ENCODE data around the gene BATF. TPM values are rescaled to one million over a fixed set of nuclear protein-coding genes. Genes with fewer than 3 reads are reported as not detected.
A peak's percentile ranks its signal among the peaks of the same experiment; 100 is the strongest.

BATF gene
- total and polyA plus RNA-seq, 2 experiments from 2014 or later, result not detected

- Histone ChIP-seq H3K27me3 (ENCODE audit: insufficient read depth) (no peaks in the 10 kb centered on the region), H4K20me1 (replicated peaks; ENCODE audit: insufficient read depth) (no peaks in the 10 kb centered on the region), H3K79me2 (replicated peaks; ENCODE audit: insufficient read depth) (no peaks in the 10 kb centered on the region), H3K36me3 (ENCODE audit: insufficient read depth) (no peaks in the 10 kb centered on the region), H3K4me1 (ENCODE audit: insufficient read depth) (no peaks in the 10 kb centered on the region), H3F3A (replicated peaks; ENCODE audit: low read depth) (no peaks in the 10 kb centered on the region), H2AFZ (peak overlapping the region; percentile 67), H3K27ac (ENCODE audit: low read depth) (no peak overlapping the region), H3K4me3 (no peak overlapping the region), H3K9me2 (ENCODE audit: insufficient read depth) (no peaks in the 10 kb centered on the region), H3K4me2 (0 out of 2 replicates have a peak overlapping the region, but pooled peaks have one; percentile 36)
- H3K36me3 Mint-ChIP-seq (ENCODE audit: low read depth), result no peaks in the 10 kb centered on the region
- no peak overlapping the region for H3K27ac Mint-ChIP-seq
- no peak overlapping the region for H3K4me3 Mint-ChIP-seq
- H3K27me3 Mint-ChIP-seq (ENCODE audit: insufficient read depth, low read depth, poor library complexity), result peaks cover 4% of the 10 kb centered on the region
- no peak for TF ChIP-seq JUNB (IDR thresholded peaks at IDR 0.05; ENCODE audit: unreplicated experiment)
- TF ChIP-seq EZH2phosphoT487 (IDR thresholded peaks at IDR 0.05; ENCODE audit: unreplicated experiment), result no peak
- DNase-seq (ENCODE audit: low spot score), result no peak
- H3K4me1 Mint-ChIP-seq, result no peaks in the 10 kb centered on the region
- H3K9me3 Mint-ChIP-seq, result no peaks in the 10 kb centered on the region
- ATAC-seq, result no peak
Measured at GRCh38 chr14:75489480-75489837, 32.8 kb upstream of the BATF start.

- Histone ChIP-seq H4K20me1 (replicated peaks; ENCODE audit: insufficient read depth) (no peaks in the 10 kb centered on the region), H3F3A (replicated peaks; ENCODE audit: low read depth) (no peaks in the 10 kb centered on the region), H3K4me3 (no peak overlapping the region), H3K4me2 (no peak overlapping the region), H3K27me3 (ENCODE audit: insufficient read depth) (no peaks in the 10 kb centered on the region), H2AFZ (no peak overlapping the region), H3K27ac (ENCODE audit: low read depth) (no peak overlapping the region), H3K36me3 (ENCODE audit: insufficient read depth) (no peaks in the 10 kb centered on the region), H3K79me2 (replicated peaks; ENCODE audit: insufficient read depth) (no peaks in the 10 kb centered on the region), H3K4me1 (ENCODE audit: insufficient read depth) (no peaks in the 10 kb centered on the region), H3K9me2 (ENCODE audit: insufficient read depth) (peaks cover 13% of the 10 kb centered on the region; the same call in 1 of the 2 replicates)
- Mint-ChIP-seq H3K9me3 (no peaks in the 10 kb centered on the region), H3K27ac (no peak overlapping the region), H3K27me3 (ENCODE audit: insufficient read depth, low read depth, poor library complexity) (no peaks in the 10 kb centered on the region), H3K4me1 (no peaks in the 10 kb centered on the region), H3K36me3 (ENCODE audit: low read depth) (no peaks in the 10 kb centered on the region), H3K4me3 (no peak overlapping the region)
- DNase-seq (ENCODE audit: low spot score), result no peak
- ATAC-seq, result no peak
- no peak for TF ChIP-seq ZNF114 (CRISPR knock-in tag; IDR thresholded peaks at IDR 0.05)
- TF ChIP-seq, protein P1, sequence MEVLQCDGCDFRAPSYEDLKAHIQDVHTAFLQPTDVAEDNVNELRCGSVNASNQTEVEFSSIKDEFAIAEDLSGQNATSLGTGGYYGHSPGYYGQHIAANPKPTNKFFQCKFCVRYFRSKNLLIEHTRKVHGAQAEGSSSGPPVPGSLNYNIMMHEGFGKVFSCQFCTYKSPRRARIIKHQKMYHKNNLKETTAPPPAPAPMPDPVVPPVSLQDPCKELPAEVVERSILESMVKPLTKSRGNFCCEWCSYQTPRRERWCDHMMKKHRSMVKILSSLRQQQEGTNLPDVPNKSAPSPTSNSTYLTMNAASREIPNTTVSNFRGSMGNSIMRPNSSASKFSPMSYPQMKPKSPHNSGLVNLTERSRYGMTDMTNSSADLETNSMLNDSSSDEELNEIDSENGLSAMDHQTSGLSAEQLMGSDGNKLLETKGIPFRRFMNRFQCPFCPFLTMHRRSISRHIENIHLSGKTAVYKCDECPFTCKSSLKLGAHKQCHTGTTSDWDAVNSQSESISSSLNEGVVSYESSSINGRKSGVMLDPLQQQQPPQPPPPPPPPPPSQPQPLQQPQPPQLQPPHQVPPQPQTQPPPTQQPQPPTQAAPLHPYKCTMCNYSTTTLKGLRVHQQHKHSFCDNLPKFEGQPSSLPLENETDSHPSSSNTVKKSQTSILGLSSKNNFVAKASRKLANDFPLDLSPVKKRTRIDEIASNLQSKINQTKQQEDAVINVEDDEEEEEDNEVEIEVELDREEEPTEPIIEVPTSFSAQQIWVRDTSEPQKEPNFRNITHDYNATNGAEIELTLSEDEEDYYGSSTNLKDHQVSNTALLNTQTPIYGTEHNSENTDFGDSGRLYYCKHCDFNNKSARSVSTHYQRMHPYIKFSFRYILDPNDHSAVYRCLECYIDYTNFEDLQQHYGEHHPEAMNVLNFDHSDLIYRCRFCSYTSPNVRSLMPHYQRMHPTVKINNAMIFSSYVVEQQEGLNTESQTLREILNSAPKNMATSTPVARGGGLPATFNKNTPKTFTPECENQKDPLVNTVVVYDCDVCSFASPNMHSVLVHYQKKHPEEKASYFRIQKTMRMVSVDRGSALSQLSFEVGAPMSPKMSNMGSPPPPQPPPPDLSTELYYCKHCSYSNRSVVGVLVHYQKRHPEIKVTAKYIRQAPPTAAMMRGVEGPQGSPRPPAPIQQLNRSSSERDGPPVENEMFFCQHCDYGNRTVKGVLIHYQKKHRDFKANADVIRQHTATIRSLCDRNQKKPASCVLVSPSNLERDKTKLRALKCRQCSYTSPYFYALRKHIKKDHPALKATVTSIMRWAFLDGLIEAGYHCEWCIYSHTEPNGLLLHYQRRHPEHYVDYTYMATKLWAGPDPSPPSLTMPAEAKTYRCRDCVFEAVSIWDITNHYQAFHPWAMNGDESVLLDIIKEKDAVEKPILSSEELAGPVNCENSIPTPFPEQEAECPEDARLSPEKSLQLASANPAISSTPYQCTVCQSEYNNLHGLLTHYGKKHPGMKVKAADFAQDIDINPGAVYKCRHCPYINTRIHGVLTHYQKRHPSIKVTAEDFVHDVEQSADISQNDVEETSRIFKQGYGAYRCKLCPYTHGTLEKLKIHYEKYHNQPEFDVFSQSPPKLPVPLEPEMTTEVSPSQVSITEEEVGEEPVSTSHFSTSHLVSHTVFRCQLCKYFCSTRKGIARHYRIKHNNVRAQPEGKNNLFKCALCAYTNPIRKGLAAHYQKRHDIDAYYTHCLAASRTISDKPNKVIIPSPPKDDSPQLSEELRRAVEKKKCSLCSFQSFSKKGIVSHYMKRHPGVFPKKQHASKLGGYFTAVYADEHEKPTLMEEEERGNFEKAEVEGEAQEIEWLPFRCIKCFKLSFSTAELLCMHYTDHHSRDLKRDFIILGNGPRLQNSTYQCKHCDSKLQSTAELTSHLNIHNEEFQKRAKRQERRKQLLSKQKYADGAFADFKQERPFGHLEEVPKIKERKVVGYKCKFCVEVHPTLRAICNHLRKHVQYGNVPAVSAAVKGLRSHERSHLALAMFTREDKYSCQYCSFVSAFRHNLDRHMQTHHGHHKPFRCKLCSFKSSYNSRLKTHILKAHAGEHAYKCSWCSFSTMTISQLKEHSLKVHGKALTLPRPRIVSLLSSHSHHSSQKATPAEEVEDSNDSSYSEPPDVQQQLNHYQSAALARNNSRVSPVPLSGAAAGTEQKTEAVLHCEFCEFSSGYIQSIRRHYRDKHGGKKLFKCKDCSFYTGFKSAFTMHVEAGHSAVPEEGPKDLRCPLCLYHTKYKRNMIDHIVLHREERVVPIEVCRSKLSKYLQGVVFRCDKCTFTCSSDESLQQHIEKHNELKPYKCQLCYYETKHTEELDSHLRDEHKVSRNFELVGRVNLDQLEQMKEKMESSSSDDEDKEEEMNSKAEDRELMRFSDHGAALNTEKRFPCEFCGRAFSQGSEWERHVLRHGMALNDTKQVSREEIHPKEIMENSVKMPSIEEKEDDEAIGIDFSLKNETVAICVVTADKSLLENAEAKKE (CRISPR knock-in tag; IDR thresholded peaks at IDR 0.05), result no peak
- no peak for TF ChIP-seq STAT1 (IDR thresholded peaks at IDR 0.05; ENCODE audit: unreplicated experiment)
- no peak for TF ChIP-seq ZNF331 (CRISPR knock-in tag; IDR thresholded peaks at IDR 0.05; ENCODE audit: low read depth)
- TF ChIP-seq, protein P2, sequence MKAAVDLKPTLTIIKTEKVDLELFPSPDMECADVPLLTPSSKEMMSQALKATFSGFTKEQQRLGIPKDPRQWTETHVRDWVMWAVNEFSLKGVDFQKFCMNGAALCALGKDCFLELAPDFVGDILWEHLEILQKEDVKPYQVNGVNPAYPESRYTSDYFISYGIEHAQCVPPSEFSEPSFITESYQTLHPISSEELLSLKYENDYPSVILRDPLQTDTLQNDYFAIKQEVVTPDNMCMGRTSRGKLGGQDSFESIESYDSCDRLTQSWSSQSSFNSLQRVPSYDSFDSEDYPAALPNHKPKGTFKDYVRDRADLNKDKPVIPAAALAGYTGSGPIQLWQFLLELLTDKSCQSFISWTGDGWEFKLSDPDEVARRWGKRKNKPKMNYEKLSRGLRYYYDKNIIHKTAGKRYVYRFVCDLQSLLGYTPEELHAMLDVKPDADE (IDR thresholded peaks at IDR 0.05), result no peak
- no peak for TF ChIP-seq POLR2AphosphoS5 (IDR thresholded peaks at IDR 0.05; ENCODE audit: low read depth)
- TF ChIP-seq EZH2phosphoT487 (IDR thresholded peaks at IDR 0.05; ENCODE audit: unreplicated experiment), result no peak
- no peak for TF ChIP-seq REST (IDR thresholded peaks at IDR 0.05; ENCODE audit: unreplicated experiment)
- TF ChIP-seq JUNB (IDR thresholded peaks at IDR 0.05; ENCODE audit: unreplicated experiment), result no peak
- no peak for TF ChIP-seq EZH2 (IDR thresholded peaks at IDR 0.05; ENCODE audit: low read depth, unreplicated experiment)
- no peak for TF ChIP-seq CREB1 (CRISPR knock-in tag; IDR thresholded peaks at IDR 0.05; ENCODE audit: low read depth)
Measured at GRCh38 chr14:75491376-75491978, 30.8 kb upstream of the BATF start.

Data from GM23338 (cell line).